Hematopoietic multipotent progenitor cell treated with erythropoietin and hydrocortisone succinate and interleukin-3 and kit ligand, for 8 days (in vitro differentiated cells): ENCODE results near the gene POMGNT1.

Experiments
- DNase-seq: peaks from one replicate; pipeline ENCODE4 v3.0.0-alpha.2; 2015

Gene POMGNT1

GRCh38 chr1:46181343-46182260, 16.6 kb downstream of the POMGNT1 start:
- no peak for DNase-seq

- peak; percentile 61 for DNase-seq
Measured at GRCh38 chr1:46180082-46180616, 18.1 kb downstream of the POMGNT1 start.

GRCh38 chr1:46179138-46180081, 18.8 kb downstream of the POMGNT1 start:
- DNase-seq, result peak; percentile 86

- DNase-seq, result no peak
Measured at GRCh38 chr1:46176211-46176865, 21.9 kb downstream of the POMGNT1 start, which contains the start of gene P3R3URF. Gene P3R3URF (minus strand): TSS chr1:46176488. CDS start chr1:46176471, 17 bp downstream.

GRCh38 chr1:46175243-46175642, 23.0 kb downstream of the POMGNT1 start:
- no peak for DNase-seq

DNA sequence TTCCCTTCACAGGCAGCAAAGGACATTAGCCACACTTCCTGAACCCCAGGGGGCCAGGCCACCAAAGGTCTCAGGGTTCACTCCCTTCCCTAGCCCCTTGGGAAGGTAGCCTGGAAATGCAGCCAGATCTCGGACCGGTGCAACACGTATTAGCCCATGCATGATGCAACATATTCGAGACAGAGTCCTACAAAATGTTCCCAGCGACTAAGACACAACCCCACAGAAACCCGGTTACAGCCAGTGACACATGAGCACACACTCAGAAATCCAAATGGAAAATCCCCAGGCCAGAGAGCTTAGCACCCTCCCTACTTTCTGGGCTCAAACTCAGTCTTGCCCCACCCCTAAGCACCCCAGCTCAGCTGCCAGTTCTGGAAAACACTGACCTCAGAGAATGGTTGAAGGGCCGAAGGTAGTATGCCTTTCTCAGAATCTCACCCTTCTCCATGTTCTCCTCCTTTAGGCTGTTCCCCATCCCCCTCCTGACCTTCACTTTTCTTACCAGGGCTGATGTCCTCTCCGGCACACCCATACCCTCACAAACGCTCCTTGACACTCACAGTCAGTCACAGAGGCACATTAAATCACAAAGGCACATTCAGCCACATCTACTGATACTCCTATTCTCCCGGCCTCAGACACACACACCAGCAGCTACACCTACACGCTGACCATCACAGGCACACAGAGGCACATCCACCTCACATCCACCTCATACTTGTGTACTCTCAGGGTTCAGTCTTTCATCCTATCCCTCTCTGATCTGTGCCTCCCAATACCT, 23.6 kb downstream of the POMGNT1 start, which contains the start of gene TSPAN1:
Gene TSPAN1 (plus strand): TSS at position 640 of the 784 bp plus-strand sequence. CDS start 6,021 bp downstream, outside the sequence.
- no peak for DNase-seq

DNA sequence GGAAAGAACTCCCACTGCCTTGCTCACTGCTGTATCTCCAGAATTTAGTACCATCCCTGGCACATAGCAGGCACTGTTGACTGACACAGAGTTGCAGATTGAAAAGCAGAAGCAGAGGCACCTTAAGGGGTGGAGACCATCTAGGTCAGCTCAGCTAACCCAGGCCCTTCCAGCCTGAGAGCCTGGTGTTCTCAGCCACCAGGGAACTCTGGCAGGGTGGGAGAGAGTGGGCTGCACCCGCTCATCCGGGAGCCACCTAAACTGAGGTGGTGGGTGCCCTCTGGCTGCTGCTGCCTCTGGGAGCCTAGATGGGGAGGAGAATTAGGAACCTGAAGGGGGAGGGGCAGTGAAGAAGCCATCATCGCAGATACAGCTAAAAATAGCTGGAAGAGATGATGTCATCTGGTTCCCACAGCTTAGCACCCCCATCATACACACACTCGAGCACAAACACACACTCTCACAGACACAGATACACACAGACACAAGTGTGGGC, 24.8 kb downstream of the POMGNT1 start:
- no peak for DNase-seq

- DNase-seq, result no peak
Measured at GRCh38 chr1:46172321-46172720, 25.9 kb downstream of the POMGNT1 start.

DNA sequence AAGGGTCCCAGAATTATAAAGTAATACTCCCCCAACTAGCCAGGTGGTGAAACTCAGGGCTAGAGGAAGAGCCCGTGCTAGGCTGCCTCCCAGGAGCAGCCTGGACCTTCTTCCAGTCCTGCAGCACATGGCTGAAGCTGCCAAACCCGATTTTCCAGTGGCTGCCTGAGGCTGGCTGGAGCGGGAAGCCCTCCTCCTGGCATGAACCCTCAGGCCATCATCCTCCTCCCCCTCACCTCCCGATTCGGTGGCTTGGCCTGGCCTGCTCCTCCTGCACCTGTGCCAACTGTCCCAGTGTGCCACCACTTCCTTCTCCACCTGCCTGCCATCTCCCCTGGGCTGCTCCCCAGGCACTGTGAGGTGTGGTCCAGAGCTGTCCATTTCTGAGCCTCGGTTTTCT, 26.4 kb downstream of the POMGNT1 start:
- DNase-seq, result no peak

GRCh38 chr1:46171351-46171750, 26.9 kb downstream of the POMGNT1 start:
- no peak for DNase-seq

DNA sequence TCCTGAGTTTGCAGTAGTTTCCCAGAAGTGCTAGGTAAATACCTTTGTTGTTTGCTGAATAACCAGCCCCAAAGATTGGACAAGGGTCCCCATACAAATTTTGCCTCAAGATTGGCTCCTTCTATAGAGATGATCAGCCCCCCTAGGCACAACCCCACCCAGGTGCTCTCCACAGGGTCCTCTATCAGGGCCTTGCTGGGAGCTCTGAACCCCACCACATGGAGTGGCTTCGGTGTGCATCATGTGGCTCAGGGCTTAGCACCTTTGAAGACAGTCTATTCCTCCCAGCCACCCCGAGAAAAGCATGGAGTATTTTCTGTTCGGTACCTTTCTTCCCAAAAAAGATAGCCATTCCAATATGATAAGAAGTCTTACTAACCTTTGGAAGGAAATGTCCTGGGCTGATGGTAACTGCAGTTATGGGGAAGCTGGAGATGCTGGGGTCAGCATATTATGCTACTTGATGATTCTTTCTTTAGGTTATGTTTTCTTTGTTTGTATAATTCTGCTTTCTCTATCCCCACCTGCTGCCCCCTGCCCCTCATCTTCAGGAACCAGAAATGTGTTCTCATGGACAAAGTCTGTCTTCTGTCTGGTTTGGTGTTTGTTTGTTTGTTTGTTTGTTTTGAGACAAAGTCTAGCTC, 28.3 kb downstream of the POMGNT1 start:
- no peak for DNase-seq

DNA sequence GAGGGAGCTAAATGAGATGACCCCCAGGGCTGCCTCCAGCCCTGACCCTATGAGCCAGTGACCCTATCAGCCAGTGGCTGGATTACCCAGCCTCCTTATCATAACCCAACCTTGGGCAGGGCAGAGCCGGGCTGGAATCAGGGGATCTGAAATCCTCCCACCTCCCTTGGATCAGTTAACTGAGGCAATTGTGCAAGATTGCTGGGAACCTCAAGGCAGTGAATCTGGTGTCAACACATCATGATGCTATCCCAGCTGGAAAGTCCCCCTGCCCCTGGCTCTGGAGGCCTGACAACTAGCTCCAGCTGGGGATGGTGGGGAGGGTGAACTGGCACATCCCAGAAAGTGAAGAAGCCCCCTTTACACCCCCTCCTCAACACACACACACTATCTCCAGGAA, 29.8 kb downstream of the POMGNT1 start:
- no peak for DNase-seq

- DNase-seq, result no peak
Measured at GRCh38 chr1:46166521-46167462, 31.4 kb downstream of the POMGNT1 start.

DNA sequence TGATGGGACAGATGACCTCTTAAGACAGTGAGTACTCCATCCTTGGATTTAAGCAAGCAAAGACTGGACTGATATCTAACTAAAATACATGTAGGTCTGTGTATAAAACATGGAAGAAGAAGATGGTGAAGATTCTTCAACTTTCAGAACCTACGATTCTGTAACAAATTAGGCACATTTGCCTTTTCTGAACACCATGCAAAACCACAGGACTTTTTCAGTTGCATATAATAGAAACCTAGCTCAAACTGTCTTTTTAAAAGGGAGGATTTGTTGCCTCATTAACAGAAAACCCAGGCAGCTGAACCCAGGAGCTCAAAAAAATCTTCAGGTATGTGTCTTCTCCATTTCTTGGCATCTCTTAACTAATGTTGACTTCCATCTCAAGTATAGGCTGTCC, 38.0 kb downstream of the POMGNT1 start:
- DNase-seq, result no peak

DNA sequence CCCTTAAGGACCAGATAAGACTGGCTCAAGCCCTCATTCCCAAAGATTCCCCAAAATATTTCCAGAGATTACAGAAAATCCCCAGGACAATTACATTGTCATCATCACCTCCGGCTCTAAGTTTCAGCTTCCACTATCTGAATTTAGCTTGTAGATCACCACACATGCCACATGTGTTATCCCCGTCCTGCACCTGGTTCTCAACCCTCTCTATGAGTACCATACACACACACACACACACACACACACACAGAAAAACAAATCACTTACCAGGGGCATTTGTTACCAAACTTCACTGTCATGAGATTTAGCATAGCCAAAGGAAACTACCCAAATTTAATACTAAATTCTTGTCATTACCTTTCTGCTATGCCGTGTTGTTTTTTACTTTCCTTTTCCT, 38.7 kb downstream of the POMGNT1 start:
- DNase-seq, result no peak

GRCh38 chr1:46158312-46159281, 39.6 kb downstream of the POMGNT1 start:
- DNase-seq, result peak; percentile 94

DNA sequence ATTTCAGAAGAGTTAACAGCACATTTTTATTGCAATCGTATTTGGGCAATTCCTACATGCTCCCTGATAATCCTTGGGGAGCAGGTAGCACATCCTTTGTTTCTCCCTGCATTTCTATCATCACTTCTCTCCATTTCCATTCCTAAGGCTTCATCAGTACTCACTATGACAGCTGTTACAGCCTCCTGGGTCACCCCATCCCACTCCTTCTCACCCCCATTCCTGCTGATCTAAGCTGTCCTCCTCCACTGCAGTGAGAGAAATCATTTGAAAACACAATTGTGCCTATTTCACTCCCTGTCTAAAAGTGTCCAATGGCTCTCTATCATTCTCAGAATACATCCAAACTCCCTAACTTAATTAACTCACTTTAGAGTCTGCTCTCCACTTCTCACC, 40.3 kb downstream of the POMGNT1 start:
- no peak for DNase-seq

DNA sequence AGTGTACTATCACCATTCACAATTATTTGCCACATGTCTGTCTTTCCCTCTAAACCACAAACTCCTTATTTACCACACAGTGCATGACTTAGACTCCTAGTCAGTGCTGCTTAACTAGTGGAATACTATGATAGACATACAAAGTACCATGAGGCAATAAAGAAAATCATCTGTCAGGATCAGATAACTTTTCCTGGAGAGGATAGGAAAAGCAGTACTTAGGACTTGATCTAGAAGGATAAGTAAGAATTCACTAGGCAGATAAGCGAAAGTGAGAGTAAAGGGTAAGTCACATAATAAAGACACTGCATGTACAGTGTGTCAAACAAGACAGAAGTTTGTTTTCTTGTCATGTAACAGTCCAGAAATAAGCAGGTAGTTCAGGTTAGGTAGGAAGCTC, 44.5 kb downstream of the POMGNT1 start:
- no peak for DNase-seq

- no peak for DNase-seq
Measured at GRCh38 chr1:46153228-46153627, 45.0 kb downstream of the POMGNT1 start.
